Left lung (tissue), 10 donors: ENCODE measurements around the gene KEL. TPM values are rescaled to one million over a fixed set of nuclear protein-coding genes. Genes with fewer than 3 reads are reported as not detected.
A peak's percentile ranks its signal among the peaks of the same experiment; 100 is the strongest.

Experiments used
- ATAC-seq: fragments of 200-7000 bp; cut with Tn5 transposase; one replicate; pipeline ENCODE4 v1.9.1; 2020; ENCODE audit warnings: moderate library complexity
- DNase-seq, 4 donors: peaks; one replicate each; pipeline ENCODE4 v3.0.0-alpha.2; 2013 to 2020
- H3K27ac ChIP-seq, 2 donors: fragments of 200-600 bp; sonication (generic) in 1 of 2; one replicate each; pipeline versions ENCODE4 v1.5.0 to v1.8.0; 2020 to 2021
- H3K27me3 ChIP-seq, 2 donors: fragments of 200-600 bp; sonication (generic) in 1 of 2; one replicate each; pipeline versions ENCODE4 v1.5.0 to v1.8.0; 2020 to 2021
- H3K36me3 ChIP-seq, 2 donors: fragments of 200-600 bp; sonication (generic) in 1 of 2; one replicate each; pipeline versions ENCODE4 v1.5.0 to v1.8.0; 2020 to 2021
- H3K4me1 ChIP-seq, 2 donors: fragments of 200-600 bp; one replicate each; pipeline ENCODE4 v1.8.0; 2021
- H3K4me3 ChIP-seq, 2 donors: fragments of 200-600 bp; sonication (generic) in 1 of 2; one replicate each; pipeline versions ENCODE4 v1.5.0 to v1.8.0; 2020 to 2021; ENCODE audit warnings: mild to moderate bottlenecking in 1 of 2
- H3K9me3 ChIP-seq, 2 donors: fragments of 200-600 bp; sonication (generic) in 1 of 2; one replicate each; pipeline versions ENCODE4 v1.5.0 to v1.8.0; 2020 to 2021
- intact Hi-C, 2 donors: fragments of 100-400 bp; cut with DNase I; formaldehyde crosslinking; loops; one replicate each; pipeline versions ENCODE4 v1.11.2 to v1.14.2; 2022
- polyA plus RNA-seq, 6 donors: library from polyadenylated mRNA; unstranded; fragments of 120-200 nt; gene quantifications; one replicate each; pipeline ENCODE4 v1.2.1, GENCODE V29; 2013; ENCODE audit not compliant: insufficient read length in 6 of 6
- total RNA-seq, 2 donors: library from RNA; stranded (reverse); fragmentation: NEBNext Ultra II Directional; extraction: Animal tissue kit (Norgen Biotek cat#: 25700); gene quantifications; one replicate each; pipeline ENCODE4 v1.2.1, GENCODE V29; 2021
- TF ChIP-seq, protein P1 (sequence below), 2 donors: fragments of 200-600 bp; sonication (generic) in 1 of 2; IDR thresholded peaks; one replicate each; pipeline versions ENCODE4 v1.5.0 to v1.8.0; 2021; ENCODE audit warnings: antibody characterized with exemption in 2 of 2
- donor health status: DM: no; HTN: yes; CAD: no.
- donor health status: DM: no; HTN: no; CAD: no.

KEL gene
- total and polyA plus RNA-seq, 8 donors: 0.58 to 3.1 (median 1.9) TPM

DNA sequence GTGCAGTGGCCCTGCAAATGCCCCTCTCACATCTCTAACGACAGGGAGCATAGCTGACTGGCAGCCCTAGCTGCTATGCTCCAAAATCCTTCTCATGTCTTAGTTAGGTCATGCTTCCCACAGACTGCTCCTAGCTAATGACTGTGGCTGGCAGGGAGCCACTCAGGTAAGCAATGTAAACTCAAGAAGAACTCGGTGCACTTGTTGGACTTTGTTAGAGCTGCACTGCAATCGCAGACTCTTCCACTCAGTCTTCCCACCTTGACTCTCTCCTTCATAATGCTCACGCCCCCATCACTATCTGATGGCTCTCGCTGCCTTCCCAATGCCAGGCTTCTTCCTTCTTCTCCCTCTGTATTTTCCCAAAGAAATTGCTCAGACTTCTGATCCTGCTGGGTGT lies 40.7 kb upstream of the KEL start:
- no peaks in the 10 kb centered on the region for H3K27me3 ChIP-seq
- DNase-seq: peak in 2 of 4 donors; percentile 16 to 40
- peaks cover 0 to 9% of the 10 kb centered on the region in 2 donors for H3K4me1 ChIP-seq
- ATAC-seq: peak; percentile 84
- TF ChIP-seq, protein P1, sequence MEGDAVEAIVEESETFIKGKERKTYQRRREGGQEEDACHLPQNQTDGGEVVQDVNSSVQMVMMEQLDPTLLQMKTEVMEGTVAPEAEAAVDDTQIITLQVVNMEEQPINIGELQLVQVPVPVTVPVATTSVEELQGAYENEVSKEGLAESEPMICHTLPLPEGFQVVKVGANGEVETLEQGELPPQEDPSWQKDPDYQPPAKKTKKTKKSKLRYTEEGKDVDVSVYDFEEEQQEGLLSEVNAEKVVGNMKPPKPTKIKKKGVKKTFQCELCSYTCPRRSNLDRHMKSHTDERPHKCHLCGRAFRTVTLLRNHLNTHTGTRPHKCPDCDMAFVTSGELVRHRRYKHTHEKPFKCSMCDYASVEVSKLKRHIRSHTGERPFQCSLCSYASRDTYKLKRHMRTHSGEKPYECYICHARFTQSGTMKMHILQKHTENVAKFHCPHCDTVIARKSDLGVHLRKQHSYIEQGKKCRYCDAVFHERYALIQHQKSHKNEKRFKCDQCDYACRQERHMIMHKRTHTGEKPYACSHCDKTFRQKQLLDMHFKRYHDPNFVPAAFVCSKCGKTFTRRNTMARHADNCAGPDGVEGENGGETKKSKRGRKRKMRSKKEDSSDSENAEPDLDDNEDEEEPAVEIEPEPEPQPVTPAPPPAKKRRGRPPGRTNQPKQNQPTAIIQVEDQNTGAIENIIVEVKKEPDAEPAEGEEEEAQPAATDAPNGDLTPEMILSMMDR (IDR thresholded peaks at IDR 0.05): no peak
- intact Hi-C loops: loop anchor here (10.0 kb wide), 2 partner anchors 138 to 212 kb away; no protein-coding TSS in a partner anchor
- H3K36me3 ChIP-seq: no peaks in the 10 kb centered on the region
- no peaks in the 10 kb centered on the region for H3K9me3 ChIP-seq
- no peak overlapping the region for H3K4me3 ChIP-seq
- H3K27ac ChIP-seq: no peak overlapping the region

DNA sequence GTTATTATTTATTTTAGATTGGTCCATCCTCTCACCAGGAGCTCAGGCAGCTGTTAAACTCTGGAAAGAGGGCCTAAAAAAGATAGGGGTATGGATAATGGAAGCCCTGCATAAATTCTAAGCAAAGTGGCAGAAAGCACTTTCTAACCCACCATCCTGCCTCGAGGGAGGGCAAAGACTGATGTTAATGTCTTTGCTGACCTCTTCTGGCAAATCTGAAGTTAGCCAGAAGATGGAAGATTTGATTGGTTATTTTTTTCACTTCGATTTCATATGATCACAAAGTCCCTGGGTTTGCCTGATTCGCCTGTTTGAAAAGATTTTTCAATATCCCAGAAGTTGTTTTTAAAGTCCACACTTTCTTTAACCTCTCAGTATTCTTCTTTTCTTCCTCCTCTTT lies 39.9 kb upstream of the KEL start:
- no peaks in the 10 kb centered on the region for H3K36me3 ChIP-seq
- H3K9me3 ChIP-seq: no peaks in the 10 kb centered on the region
- peak; percentile 35 for ATAC-seq
- H3K4me1 ChIP-seq: peaks cover 0 to 9% of the 10 kb centered on the region in 2 donors
- no peaks in the 10 kb centered on the region for H3K27me3 ChIP-seq
- intact Hi-C loops: loop anchor here (10.0 kb wide), 2 partner anchors 137 to 213 kb away; no protein-coding TSS in a partner anchor
- TF ChIP-seq, protein P1 (IDR thresholded peaks at IDR 0.05): no peak
- H3K4me3 ChIP-seq: no peak overlapping the region
- no peak overlapping the region for H3K27ac ChIP-seq
- DNase-seq: no peak

DNA sequence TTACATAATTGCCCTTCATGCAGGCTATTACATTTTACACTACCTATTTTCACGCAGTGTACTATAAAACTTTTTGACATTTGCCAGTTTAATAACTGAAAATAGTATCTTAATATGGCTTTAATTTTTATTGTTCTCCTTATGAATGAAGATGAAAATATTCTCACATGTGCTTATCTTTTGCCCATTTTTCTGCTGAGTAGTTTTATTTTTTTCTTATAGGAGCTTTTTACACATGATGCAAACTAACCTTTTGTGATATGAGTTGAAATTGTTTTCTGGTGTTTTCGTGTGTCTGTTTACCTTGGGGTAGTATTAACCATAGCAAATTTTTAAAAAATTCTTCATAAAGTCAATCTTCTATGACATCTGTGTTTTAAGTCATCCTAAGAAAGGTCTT lies 38.5 kb upstream of the KEL start:
- no peak overlapping the region for H3K27ac ChIP-seq
- DNase-seq (no peak), ATAC-seq (no peak)
- H3K9me3 ChIP-seq: no peaks in the 10 kb centered on the region
- H3K4me3 ChIP-seq: no peak overlapping the region
- H3K4me1 ChIP-seq: peaks cover 0 to 9% of the 10 kb centered on the region in 2 donors
- no peaks in the 10 kb centered on the region for H3K27me3 ChIP-seq
- intact Hi-C loops: loop anchor here (10.0 kb wide), 2 partner anchors 136 to 214 kb away; no protein-coding TSS in a partner anchor
- no peaks in the 10 kb centered on the region for H3K36me3 ChIP-seq
- TF ChIP-seq, protein P1 (IDR thresholded peaks at IDR 0.05): no peak

DNA sequence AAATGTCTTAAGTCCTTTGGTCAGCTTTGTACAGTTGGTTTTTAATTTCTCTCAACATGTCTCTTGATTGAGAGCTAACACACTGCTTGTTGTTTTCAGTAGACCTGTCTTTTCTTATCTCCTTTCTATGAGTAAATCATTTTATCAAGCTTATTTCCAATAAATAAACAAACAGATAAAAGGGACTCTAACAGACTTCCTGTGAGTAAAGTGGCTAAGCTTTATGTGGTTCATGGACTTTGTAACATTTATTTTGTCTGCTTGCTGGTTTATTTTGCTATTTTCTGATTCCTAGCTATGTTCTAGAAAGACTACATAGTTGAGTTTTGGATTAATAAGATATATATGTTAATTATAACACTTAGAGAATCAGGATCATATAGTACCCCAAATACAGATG lies 37.6 kb upstream of the KEL start:
- Histone ChIP-seq H3K4me3 (no peak overlapping the region), H3K4me1 (peaks cover 0 to 9% of the 10 kb centered on the region in 2 donors), H3K27me3 (no peaks in the 10 kb centered on the region), H3K27ac (no peak overlapping the region), H3K9me3 (no peaks in the 10 kb centered on the region), H3K36me3 (no peaks in the 10 kb centered on the region)
- intact Hi-C loops: loop anchor here (10.0 kb wide), 2 partner anchors 135 to 215 kb away; no protein-coding TSS in a partner anchor
- no peak for ATAC-seq
- DNase-seq: no peak
- TF ChIP-seq, protein P1 (IDR thresholded peaks at IDR 0.05): no peak

DNA sequence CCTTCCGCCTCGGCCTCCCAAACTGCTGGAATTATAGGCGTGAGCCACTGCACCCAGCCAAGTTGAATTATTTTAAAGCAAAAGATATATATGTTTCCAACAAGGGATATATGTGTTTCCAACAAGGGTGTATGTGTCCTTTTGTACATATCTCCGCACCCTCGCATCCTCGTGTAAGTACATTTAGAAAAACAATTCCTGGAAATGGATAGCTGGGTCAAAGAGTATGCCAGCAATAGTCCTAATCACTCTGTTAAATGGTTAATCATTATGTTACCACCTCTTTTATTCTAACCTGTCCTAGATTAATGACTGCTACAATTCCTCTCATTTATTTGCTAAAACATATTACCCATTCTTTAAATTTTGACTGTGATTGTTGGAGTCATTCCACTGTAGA lies 36.8 kb upstream of the KEL start:
- intact Hi-C loops: no loop called here
- Histone ChIP-seq H3K27me3 (no peaks in the 10 kb centered on the region), H3K4me1 (peaks cover 0 to 9% of the 10 kb centered on the region in 2 donors), H3K4me3 (no peak overlapping the region), H3K27ac (no peak overlapping the region), H3K36me3 (no peaks in the 10 kb centered on the region), H3K9me3 (no peaks in the 10 kb centered on the region)
- TF ChIP-seq, protein P1 (IDR thresholded peaks at IDR 0.05): no peak
- DNase-seq: no peak
- ATAC-seq: no peak
